HG03045 (cell line): ENCODE data around the gene ASB13.

ENCODE experiments used
- ATAC-seq: cut with Tn5 transposase; IDR thresholded peaks from one replicate; pipeline ENCODE4 v1.9.1; 2021; ENCODE audit warnings: mild to moderate bottlenecking, moderate library complexity; ENCODE audit not compliant: unreplicated experiment

Gene ASB13

DNA sequence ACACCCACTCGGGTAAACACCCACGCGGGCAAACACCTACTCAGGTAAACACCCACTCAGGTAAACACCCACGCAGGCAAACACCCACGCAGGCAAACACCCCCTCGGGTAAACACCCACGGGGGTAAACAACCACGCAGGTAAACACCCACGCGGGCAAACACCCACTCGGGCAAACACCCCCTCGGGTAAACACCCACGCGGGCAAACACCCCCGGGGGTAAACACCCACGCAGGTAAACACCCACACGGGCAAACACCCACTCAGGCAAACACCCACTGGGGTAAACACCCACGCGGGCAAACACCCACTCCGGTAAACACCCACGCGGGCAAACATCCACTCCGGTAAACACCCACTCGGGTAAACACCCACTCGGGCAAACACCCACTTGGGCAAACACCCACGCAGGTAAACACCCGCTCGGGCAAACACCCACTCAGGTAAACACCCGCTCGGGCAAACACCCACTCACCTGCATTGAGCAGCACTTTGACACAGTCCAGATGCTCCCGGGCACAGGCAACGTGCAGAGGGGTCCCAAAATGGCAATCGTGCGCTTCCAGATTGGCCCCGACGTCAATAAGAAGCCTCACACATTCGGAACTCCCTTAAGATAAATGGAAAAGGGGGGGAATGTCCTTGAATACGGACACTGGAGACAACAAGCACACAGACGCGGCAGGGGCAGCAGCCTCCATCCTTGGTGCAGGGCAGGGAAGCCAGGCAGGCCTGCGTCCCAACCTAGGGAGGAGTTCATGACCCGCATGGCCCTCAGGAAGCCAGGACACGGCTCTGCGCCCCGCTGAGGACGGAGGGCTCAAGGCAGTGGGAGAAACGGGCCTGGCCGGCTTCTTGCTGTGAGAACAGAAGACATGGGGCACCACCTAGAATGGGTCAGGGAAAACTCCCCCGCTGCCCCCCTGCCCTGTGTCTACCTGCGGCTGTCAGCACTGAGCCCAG, 17.6 kb downstream of the ASB13 start:
- no peak for ATAC-seq

DNA sequence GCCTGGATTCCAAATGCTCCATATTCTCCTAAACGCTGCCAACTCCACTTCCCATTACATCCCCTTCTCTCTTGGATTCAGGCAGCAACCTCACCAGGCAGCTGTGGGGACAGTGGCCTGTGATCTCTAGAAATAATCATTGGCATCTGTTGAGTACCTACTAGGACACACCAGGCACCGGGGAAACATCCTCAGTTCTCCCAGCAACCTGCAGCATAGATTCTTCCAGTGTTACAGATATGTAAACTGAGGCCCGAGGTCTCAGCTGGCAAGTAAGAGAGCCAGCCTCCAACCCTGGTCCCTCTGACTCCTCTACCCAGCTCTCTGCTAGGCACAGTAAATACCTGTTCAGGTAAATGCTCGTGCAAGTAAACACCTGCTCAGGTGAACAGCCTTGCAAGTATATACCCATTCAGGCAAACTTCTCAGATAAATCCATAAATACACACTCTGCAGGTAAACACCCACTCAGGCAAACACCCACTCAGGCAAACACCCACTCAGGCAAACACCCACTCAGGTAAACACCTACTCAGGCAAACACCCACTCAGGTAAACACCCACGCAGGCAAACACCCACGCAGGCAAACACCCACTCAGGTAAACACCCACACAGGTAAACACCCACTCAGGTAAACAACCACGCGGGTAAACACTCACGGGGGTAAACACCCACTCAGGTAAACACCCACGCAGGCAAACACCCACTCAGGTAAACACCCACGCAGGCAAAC, 18.7 kb downstream of the ASB13 start:
- no peak for ATAC-seq

DNA sequence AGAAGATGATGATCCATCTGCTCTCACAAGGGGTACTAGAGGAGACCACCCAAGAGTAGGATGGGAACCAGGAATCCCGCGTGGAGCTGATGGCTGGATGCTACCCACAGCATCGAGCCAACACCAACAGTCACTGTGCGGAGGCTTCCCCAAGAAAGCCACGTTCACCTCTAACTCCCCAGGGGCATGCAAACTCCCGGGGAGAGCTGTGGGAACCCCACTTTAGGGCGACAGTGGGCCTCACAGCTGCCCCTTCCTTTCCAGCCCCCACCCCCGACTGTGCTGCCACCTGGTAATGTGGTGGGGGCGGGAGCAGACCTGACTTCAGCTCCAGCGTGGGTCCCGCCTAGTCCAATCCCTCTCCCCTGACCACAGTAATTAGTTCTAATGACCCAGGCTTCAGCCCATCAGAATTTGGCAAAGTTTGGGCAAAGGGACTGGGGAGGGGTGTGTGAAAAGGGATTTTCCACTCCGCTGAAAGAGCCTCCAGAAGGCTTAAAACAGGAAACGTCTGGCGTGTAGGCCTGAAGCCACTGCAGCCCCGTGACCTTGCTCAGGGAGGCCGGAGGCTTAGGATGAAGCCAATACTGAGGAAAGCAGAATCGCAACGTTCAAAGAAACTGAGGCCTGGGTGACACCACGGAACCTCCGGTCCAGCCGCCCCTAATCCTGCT, 20.3 kb downstream of the ASB13 start:
- ATAC-seq: no peak

DNA sequence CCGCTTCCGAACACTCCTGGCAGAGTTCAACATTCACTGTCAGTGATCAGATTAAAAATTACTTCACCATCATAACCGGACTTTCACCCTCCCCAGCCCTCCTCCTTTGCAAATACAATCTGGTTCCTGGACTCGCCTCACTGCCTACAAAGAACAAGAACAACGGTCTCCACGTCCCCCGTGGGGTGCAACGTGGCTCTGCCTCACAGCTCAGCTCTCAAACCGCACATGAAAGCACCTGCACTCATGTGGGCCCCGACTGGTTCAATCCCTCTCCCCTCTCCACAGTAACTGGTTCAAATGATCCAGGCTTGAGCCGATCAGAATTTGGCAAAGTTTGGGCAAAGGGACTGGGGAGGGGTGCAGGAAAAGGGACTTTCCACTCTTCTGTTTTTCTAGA, 21.0 kb downstream of the ASB13 start:
- ATAC-seq: no peak

DNA sequence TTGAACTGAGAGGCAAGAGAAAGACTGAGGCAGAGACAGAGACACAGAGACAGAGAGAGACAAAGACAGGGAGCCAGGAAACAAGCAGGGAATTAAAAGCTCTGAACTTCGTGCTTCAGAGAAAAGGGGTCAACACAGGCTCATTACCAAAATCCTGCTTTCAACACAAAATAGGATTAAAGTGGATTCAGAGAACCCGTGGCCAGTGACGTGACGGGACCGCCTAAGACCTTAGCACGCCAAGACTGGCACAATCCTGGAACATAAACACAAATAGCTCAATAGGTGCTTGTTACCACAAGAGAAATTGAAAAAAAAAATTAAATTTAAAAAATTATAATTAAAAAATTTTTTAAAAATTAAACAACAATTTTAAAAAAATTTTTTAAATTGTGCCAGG, 21.5 kb downstream of the ASB13 start:
- no peak for ATAC-seq

DNA sequence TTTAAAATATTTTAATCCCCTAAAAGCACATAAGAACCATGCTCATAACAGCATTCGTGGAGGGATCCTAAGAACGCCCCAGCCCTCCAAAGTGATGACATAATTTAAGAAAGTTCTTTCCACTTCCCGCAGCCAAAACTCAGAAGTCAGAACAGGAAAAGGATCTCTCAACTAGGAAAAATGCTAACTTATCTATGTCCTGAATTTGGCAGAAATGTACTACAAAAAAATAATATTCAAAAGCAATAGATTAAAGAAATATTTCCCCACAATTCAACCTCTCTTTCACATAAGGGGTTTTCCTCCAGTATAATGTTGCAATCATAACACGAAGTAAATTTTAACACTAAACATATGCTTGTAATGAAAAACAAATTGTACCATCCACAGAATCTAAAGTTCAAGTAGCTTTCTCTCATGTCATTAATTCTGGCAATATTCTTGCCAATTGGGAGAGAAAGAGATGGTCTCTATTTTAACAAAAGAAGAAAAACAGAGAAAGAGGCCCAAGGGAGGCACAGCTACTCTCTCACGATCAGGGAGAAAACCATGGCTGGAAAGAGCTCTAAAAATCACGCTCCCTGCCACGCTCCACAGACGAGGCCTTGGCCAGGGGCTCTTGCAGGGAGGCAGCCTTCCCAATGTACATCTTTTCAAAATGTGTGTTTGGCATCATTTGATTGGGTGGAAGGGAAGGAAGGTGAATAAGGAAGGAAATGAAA, 22.9 kb downstream of the ASB13 start:
- ATAC-seq: no peak

DNA sequence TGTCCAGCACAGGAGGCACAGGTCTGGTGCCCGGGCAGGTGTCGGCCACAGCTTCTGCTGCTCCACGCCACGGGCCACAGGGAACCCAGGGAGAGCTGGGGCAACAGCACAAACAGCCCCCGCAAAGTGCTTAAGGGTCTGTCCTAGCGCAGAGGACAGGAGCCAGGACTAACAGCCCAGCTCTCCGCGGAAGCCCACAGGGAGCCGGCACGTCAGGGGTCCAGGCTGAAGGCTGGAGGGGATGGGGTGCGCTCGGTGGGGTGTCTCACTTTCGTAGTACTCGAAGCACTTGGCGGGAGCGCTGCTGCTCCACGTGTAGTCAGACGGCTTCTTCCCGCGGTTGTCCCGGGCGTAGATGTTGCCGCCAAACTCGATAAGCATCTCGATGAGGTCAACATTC, 24.9 kb downstream of the ASB13 start:
- no peak for ATAC-seq

DNA sequence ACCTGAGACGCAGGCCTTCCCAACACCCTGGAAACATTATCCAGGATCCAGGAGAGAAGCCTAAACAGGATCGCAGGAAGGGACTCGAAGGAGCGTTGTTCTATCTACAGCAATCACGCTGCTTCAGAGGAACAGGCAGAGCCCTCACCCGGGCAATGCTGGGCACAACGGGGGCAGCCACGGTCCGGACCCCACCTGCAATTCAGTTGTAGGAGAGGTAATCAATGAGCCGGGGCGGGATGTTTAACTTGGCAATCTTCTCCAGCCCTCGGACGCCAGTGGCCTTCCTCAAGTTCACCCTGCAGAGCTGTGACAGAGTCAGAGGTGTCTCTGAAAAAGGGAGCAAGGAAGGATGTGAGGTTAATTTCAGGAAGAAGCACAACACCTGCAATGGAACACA, 25.9 kb downstream of the ASB13 start:
- no peak for ATAC-seq

DNA sequence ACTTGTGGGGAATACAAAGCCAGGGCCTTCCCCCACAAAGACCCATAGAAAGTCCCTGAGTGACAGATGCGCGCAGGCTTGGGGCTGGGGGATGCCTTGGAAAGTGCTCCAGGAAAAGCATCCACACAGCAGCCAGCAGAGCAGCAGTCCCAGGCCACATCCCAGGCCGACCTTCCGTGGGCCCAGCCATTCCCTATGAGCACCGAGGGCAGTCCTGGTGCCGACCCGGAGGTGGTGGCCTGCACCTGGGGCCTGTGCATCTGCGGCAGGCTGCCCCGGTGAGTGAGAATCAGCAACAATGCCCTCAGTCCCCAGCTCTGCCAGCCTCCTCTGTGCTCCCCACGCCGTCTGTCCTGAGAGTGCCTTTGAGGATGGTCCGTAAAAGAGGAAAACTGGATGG, 26.4 kb downstream of the ASB13 start:
- no peak for ATAC-seq

DNA sequence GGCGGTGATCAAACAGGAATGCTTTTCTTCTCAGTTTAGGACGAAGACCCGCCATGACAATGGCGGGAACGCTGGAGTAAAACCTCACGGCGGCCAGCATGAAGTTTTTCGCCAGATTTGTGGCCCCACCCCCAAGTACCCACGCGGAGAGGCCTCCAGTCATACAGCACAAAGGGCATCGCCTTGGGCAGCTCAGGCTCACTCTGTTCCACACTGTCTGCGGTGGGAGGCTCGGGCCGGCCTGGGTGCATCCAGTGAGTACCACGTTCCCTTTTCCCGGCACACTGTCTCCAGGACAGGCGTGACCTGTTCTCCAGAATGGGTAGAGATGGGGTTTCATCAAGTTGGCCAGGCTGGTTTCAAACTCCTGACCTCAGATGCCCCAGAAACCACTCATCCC, 27.3 kb downstream of the ASB13 start:
- ATAC-seq: no peak

DNA sequence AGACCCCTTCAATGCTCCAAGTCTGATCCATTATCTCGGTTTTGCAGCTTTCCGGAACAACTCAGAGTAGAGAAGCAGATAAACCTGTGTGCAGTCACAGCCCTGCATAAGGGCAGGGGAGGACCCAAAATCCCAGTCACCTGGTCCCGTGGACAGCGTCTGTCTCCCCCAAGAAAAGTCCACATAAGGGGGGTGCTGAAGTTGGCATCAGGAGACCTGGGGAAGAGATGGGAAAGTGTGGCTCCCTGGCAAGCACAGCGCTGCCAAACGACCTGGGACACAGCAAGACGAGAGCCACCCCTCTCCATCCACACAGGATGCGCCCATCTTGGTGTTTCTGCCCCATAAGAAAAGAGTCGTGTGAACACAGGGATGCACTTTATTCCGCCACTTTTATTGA, 27.9 kb downstream of the ASB13 start:
- ATAC-seq: no peak

DNA sequence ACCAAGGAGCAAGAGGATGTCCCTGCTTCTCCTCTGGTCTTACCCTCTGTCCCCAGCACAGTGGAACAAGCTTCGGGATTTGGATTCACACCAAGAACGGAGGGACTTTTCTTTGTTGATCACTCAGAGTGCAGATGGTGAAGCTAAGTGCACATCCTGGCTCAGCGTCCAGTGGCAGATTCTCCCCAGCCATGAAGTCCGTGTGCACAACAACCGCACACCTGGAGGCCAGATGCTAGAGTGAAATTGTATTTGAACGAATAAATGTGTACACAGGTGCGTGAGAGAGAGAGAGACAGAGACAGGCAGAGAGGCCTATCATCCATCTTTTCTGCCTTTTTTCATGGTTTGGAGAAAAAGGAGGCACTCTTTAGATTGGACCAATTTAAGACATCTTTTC, 31.5 kb downstream of the ASB13 start:
- no peak for ATAC-seq

DNA sequence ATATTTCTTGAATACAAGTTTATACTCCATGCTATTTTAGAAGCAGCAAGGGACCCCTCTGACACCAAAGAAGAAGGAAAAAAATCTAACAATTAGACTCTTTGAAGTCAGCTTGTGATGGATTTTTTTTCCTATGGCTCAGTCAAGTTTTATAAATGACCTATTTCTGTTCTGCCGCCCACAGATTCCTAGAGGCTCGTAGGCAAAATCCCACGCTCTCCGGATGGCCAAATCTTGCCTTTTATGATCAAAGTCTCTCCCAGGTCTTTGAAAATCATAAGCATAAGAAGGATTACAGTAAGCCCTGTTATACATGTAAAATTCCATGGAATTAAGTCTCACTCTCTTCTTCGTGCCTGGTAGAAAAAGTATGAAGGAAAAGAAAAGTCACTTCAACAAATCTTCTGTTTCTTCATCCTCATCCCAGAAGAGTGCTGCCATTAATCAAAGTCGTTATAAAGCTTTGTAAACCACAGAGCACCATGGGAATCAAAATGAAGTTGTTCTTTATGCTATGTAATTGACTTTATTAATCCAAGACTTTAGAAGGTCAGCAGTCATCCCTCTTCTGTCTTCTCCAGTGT, 33.1 kb downstream of the ASB13 start:
- no peak for ATAC-seq

DNA sequence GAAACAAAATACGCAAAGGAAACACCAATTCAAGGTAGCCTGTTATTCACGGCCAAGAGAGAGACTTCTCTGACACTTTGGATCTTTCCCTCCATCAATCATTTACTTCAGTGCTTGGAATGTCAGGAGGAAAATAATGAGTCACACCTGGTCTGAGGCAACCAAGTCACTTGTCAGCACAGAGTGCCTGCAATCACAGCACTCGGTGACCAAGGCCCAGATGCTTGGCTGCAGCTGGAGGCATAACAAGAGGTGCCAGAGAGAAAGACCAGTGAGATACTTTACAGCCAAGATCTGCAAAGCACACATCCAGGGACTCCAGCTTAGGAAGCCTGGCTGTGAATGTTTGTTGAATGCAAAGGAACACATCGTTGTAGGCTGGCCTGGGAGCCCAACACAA, 33.9 kb downstream of the ASB13 start:
- no peak for ATAC-seq

DNA sequence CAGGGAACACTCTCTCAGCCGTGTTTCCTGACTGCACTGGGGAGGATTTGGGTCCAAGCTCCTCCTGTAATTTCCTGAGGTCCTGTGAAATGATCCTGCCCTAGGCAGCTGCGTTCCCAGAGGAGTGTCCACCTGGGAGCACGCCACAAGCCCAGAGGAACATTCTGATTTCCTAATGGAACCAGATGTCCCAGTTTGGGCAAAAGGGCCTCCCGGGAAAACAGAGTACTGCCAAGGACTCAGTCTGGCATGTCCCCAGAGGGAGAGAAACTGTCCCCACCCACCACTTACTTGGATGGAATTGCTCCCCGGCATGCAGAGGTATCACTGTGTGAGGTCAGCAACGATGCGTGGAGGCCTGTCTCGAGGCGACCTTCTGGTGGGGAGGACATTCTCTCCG, 34.5 kb downstream of the ASB13 start:
- no peak for ATAC-seq

DNA sequence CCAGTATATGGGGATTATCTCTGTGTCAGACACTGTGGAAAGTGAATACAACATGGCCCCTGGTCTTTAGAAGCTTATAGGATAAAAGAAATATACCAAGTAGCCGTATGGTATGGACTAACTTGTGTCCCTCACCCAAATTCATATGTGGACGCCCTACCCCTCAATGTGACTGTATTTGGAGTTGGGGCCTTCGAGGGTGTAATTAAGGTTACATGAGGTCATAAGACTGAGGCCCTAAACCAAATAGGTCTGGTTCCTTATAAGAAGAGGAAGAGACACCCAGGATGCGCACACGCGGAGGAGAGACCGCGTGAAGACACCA, 36.3 kb downstream of the ASB13 start:
- ATAC-seq: no peak

DNA sequence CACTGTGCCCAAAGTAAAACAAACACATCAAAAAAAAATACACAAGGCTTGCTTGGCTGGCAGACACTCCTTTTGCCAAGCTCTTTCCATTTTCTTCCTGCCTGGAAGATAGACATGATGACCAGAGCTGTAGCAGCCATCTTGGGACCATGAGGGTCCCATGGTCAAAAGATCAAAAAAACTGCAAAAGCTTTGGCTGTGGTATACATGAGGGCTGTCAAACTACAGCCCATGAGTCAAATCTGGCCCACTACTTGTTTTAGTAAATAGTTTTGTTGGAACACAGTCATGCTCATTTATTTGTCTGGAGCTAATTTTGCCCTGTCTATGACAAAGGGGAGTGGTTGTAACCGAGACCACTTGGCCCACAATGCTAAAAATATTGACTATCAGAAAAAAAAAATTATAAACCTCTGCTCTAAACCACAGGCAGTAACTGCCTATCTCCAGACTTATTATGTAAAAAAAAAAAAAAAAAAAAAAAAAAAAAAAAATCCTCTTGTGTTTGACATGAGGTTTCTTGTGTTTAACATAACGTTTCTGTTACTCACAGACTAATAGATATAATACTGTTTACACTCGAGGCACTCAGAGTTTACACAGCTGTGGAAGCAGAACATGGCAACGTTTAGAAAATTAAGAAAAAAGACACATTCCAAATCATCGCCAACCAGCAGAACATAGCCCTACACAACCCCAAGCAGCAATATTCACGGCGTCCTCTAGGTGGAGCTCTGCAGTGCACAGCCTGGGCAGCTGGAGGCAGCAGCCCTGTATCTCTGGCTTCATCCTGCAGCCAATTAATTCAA, 36.9 kb downstream of the ASB13 start:
- peak; percentile 72 for ATAC-seq

DNA sequence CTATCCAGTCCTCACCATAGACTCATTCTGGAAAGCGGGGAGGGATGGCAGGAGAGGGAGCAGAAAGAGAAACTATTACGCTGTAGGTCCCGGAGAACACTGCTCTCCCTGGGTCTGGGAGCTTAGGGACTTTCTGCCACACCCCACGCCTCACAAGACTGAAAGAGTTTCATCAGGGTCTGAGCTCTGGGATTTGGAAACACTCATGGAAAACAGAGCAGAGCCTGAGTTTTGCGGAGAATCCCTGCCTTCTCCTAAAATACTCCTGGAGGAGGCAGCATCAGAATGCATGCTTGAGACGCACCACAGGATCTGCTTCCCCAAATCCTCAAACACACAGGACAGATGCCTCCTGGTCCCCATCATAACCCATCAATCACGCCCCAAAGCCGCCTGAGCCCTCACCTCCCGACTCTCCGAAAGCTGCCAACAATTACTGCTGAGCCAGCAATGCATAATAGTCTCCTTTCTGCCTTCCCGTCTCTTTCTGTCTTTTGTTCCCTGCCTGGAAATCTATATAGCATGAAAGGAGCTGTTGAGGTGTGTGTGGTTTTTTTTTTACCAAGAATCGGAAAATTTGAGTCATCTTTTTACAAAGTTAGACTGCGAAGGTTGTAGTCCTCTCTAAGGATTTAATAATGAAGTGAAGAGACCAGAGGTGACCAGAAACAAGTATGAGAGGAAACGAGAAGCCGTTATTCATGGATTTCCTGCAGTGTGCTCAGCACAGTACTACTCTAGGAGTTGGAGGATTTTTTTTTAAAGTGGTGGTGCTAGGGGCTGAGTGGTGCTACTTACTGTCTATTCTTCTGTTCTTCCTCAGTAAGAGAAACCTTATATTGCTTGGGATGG, 37.7 kb downstream of the ASB13 start:
- ATAC-seq: peak; percentile 46

DNA sequence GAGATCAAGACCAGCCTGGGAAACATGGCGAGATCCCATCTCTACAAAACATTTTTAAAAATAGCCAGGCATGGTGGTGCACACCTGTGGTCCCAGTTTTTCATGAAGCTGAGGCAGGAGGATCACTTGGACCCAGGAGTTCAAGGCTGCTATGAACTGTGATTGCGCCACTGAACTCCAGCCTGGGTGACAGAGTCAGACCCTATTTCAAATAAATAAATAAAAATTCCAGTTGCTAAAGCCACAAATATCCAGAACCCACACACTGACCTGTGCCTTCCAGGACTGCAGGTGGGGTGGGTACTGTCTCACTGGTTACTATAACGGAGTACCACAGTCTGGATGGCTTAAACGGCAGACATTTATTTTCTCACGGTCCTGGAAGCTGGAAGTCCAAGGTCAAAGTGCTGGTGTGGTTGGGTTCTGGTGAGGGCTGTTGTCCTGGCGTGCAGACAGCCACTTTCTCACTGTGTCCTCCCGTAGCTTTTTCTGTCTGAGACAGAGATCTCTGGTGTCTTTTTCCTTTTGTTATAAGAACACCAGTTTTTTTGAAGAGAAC, 38.8 kb downstream of the ASB13 start:
- ATAC-seq: no peak
